DMS153 treated with DMSO at 0.1 percent for 48 hours (cell line): ENCODE data around the gene ZMYND15.

Source experiments
- DNase-seq: peaks from one replicate; lab custom pipeline; 2025; ENCODE audit not compliant: unreplicated experiment; lab: John Stamatoyannopoulos, UW

The ZMYND15 gene

GRCh38 chr17:4785311-4786105, 45.9 kb downstream of the ZMYND15 start:
- DNase-seq, result no peak

- DNase-seq, result no peak
Measured at GRCh38 chr17:4786106-4786511, 46.5 kb downstream of the ZMYND15 start, which contains the start of gene VMO1. Gene VMO1 (minus strand): TSS chr17:4786364. CDS start chr17:4786352, 12 bp downstream.

DNA sequence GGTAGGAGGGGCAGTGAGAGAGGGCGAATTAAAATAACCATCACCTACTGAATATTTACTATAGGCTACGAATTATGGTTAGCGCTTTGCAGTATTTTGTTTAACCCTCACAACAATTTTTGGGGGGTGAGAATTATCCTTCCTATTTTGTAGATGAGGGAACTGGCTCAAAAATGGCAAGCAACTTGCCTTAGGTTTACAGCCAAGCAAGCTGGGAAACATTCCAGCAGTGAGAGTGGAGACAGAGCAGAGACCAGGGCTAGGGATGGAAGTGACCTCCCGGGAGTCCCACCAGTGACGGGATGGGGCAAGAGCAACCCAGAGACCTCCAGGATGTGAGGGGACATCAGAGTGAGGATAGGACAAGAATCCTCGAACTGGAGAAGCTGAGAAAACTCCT, 46.9 kb downstream of the ZMYND15 start:
- no peak for DNase-seq

DNA sequence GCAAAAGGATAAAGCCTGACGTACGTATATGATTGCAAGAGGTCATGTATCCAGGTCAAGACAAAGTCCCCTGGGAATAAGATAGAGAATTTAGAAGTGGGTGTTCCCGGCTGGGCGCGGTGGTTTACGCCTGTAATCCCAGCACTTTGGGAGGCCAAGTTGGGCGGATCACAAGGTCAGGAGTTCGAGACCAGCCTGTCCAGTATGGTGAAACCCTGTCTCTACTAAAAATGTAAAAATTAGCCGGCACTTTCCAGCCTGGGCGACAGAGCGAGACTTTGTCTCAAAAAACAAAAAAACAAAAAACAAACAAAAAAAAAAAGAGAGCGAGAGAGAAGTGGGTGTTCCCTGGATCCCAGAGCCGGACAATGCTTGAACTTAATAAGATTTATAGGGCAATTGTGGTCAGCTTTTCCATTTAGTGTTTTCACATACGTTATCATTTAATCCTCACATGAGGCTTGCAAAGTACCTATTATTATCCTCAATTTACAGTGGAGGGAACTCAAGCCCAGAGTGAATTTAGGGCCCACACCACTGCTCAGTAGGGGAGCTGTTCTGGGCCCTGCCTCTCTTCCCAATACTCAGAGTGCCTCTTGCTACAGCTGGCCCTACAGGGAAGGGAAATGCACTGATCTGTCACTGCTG, 48.6 kb downstream of the ZMYND15 start:
- no peak for DNase-seq

DNA sequence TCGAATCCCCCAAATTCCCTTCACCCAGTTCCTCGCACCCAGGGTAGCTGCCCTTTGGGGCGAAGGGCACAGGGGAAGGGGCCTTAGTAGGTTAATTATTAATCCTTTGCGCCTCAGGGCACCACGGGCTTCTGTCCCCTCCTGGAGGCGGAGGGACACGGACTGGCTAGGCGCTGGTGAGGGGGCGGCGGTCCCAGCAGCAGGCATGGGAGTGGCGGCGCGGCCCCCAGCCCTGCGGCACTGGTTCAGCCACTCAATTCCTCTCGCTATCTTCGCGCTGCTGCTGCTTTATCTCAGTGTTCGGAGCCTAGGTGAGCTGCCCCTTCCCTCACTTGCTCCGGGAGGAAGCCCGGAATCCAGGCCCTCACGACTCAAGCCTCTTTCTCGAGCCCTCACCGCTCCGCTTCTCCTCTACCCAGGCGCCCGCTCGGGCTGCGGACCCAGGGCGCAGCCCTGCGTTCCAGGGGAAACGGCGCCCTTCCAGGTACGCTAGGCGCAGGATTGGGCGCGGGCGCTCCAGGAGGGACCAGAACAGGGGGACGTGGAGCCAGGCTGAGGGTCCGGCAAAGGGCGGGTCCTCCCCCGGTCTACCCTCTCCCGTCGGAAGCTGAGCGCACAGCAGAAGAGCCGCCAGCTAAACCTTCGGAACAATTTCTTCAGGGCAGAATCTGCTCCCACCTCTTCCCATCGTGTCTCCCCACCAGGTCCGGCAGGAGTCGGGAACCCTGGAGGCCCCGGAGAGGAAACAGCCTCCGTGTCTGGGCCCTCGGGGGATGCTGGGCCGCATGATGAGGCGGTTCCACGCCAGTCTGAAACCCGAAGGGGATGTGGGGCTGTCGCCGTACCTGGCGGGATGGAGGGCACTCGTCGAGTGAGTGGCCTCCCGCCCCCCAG, 49.4 kb downstream of the ZMYND15 start, which contains the start of gene GLTPD2:
Gene GLTPD2 (plus strand): TSS at position 158 of the 894 bp plus-strand sequence. CDS start 48 bp downstream, at position 206.
- DNase-seq, result no peak

DNA sequence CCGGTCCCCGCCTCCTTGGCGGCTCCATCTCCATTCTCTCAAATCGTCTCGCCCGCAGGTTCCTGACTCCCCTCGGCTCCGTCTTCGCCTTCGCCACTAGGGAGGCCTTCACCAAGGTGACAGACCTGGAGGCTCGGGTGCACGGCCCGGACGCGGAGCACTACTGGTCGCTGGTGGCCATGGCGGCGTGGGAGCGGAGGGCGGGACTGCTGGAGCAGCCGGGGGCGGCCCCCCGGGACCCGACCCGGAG, 50.0 kb downstream of the ZMYND15 start:
- DNase-seq, result no peak

DNA sequence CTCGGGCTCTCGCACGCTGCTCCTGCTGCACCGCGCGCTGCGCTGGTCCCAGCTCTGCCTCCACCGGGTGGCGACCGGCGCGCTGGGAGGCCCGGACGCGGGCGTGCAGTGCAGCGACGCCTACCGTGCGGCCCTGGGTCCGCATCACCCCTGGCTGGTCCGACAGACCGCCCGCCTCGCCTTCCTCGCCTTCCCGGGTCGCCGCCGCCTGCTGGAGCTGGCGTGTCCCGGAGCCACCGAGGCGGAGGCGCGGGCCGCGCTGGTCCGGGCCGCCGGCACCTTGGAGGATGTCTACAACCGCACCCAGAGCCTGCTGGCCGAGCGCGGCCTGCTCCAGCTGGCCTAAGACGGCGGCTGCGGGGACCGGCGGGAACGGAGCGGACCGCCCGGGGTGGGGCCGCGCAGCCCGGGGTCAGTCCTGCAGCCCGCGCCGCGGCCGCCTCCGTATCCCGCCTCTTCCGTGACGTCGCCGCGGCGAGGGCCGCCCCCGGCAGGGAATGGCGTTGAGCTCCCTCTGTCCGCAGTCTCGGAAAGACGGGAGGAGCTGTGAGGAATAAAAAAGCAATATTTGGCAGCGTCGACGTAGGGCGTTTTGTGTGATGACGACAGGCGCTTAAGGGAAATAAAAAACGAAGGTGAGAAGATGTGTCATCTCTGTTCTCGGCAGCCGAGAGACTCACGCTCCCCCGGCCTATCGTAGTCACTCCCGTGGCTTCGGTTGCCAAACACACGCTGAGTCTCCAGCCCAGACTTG, 50.5 kb downstream of the ZMYND15 start:
- peak; percentile 14 for DNase-seq

DNA sequence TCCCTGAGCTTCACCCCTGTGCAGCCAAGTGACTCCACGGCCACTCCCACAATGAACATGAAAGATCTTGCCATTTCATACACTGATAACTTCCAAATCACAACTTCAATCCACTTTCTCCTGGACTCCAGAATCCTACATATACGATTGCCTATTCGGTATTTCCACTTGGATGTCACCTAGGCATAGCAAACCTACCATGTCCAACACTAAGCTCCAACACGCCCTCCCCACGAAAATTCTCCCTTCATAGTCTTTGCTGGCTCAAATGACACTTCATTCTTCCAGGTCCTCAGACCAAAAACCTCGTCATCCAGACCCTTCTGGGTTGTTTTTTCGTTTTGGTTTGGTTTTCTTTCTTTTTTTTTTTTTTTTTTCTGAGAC, 51.1 kb downstream of the ZMYND15 start:
- no peak for DNase-seq

- DNase-seq, result no peak
Measured at GRCh38 chr17:4795168-4795567, 55.5 kb downstream of the ZMYND15 start.
